HG03045 (cell line): Measurements from ENCODE around the gene GPC3.
"Not testable (repeated sequence)": the region's sequence is repeated elsewhere in the genome, so short reads cannot be mapped to it uniquely, and the experiment has no call there.

ENCODE experiments used
- ATAC-seq: cut with Tn5 transposase; IDR thresholded peaks from one replicate; pipeline ENCODE4 v1.9.1; 2021; ENCODE audit warnings: mild to moderate bottlenecking, moderate library complexity; ENCODE audit not compliant: unreplicated experiment

GPC3 gene

GRCh38 chrX:133897593-133898163 is 87.7 kb downstream of the GPC3 start:
- ATAC-seq = no peak

- no peak for ATAC-seq
These were observed 93.1 kb downstream of the GPC3 start for GRCh38 chrX:133892337-133892736.

GRCh38 chrX:133888984-133889383 is 96.4 kb downstream of the GPC3 start:
- ATAC-seq = no peak

- not testable (repeated sequence) for ATAC-seq
These were observed 97.3 kb downstream of the GPC3 start for GRCh38 chrX:133888084-133888483.

- ATAC-seq = no peak
These were observed 100.7 kb downstream of the GPC3 start for GRCh38 chrX:133884430-133885394.

GRCh38 chrX:133881893-133882292 is 103.5 kb downstream of the GPC3 start:
- ATAC-seq = no peak

- no peak for ATAC-seq
These were observed 104.4 kb downstream of the GPC3 start for GRCh38 chrX:133881007-133881406.

- no peak for ATAC-seq
These were observed 105.4 kb downstream of the GPC3 start for GRCh38 chrX:133880032-133880443.

- no peak for ATAC-seq
These were observed 106.7 kb downstream of the GPC3 start for GRCh38 chrX:133878710-133879109.

GRCh38 chrX:133876646-133877045 is 108.7 kb downstream of the GPC3 start:
- ATAC-seq = no peak

GRCh38 chrX:133869270-133869669 is 116.1 kb downstream of the GPC3 start:
- ATAC-seq = no peak

GRCh38 chrX:133868682-133869081 is 116.7 kb downstream of the GPC3 start:
- ATAC-seq = no peak

- no peak for ATAC-seq
These were observed 117.1 kb downstream of the GPC3 start for GRCh38 chrX:133868250-133868649.

- no peak for ATAC-seq
These were observed 119.5 kb downstream of the GPC3 start for GRCh38 chrX:133865761-133866471.

- no peak for ATAC-seq
These were observed 121.2 kb downstream of the GPC3 start for GRCh38 chrX:133864236-133864635.

GRCh38 chrX:133859860-133860259 is 125.5 kb downstream of the GPC3 start:
- ATAC-seq = no peak

- no peak for ATAC-seq
These were observed 126.1 kb downstream of the GPC3 start for GRCh38 chrX:133859336-133859735.

- no peak for ATAC-seq
These were observed 127.6 kb downstream of the GPC3 start for GRCh38 chrX:133857640-133858269.

- no peak for ATAC-seq
These were observed 128.6 kb downstream of the GPC3 start for GRCh38 chrX:133856819-133857218.

GRCh38 chrX:133854290-133854689 is 131.1 kb downstream of the GPC3 start:
- no peak for ATAC-seq

- no peak for ATAC-seq
These were observed 132.5 kb downstream of the GPC3 start for GRCh38 chrX:133852837-133853356.
